GM21717 (cell line): Measurements from ENCODE around the gene F10.

ENCODE experiments used
- ATAC-seq: cut with Tn5 transposase; IDR thresholded peaks from one replicate; pipeline ENCODE4 v1.9.1; 2021; ENCODE audit warnings: mild to moderate bottlenecking, moderate library complexity; ENCODE audit not compliant: unreplicated experiment

Gene F10

GRCh38 chr13:113115363-113116205 is 7.0 kb upstream of the F10 start:
- no peak for ATAC-seq

GRCh38 chr13:113116206-113116800 is 6.3 kb upstream of the F10 start:
- no peak for ATAC-seq

- no peak for ATAC-seq
These were observed 5.7 kb upstream of the F10 start for GRCh38 chr13:113116871-113117271.

- ATAC-seq = no peak
These were observed 5.2 kb upstream of the F10 start for GRCh38 chr13:113117335-113117872.

GRCh38 chr13:113117911-113118260 is 4.7 kb upstream of the F10 start:
- no peak for ATAC-seq

- no peak for ATAC-seq
These were observed 4.2 kb upstream of the F10 start for GRCh38 chr13:113118261-113119021.

GRCh38 chr13:113119166-113119821 is 3.3 kb upstream of the F10 start:
- ATAC-seq = no peak

GRCh38 chr13:113119822-113120189 is 2.8 kb upstream of the F10 start:
- no peak for ATAC-seq

- no peak for ATAC-seq
These were observed 2.1 kb upstream of the F10 start for GRCh38 chr13:113120300-113121182.

- ATAC-seq = no peak
These were observed 1.2 kb upstream of the F10 start for GRCh38 chr13:113121183-113121927.

- ATAC-seq = no peak
These were observed 599 bp upstream of the F10 start for GRCh38 chr13:113121928-113122471.

GRCh38 chr13:113123226-113124201 is 915 bp downstream of the F10 start:
- no peak for ATAC-seq

- ATAC-seq = no peak
These were observed 1.8 kb downstream of the F10 start for GRCh38 chr13:113124211-113124970.

GRCh38 chr13:113125506-113126264 is 3.1 kb downstream of the F10 start:
- ATAC-seq = no peak

- no peak for ATAC-seq
These were observed 3.9 kb downstream of the F10 start for GRCh38 chr13:113126265-113127150.

GRCh38 chr13:113129480-113129879 is 6.9 kb downstream of the F10 start:
- no peak for ATAC-seq
